Stimulated activated CD8-positive, alpha-beta memory T cell treated with anti-CD3 and anti-CD28 coated beads, Interleukin-12 subunit alpha, Interleukin-12 subunit beta, amount 100 ng/mL, for 24 hours (primary cell): ENCODE measurements around the gene MTMR3.
"Not testable (repeated sequence)": the region's sequence is repeated elsewhere in the genome, so short reads cannot be mapped to it uniquely, and the experiment has no call there.

Source experiments
- DNase-seq: peaks from one replicate; pipeline ENCODE4 v3.0.0-alpha.2; 2020; ENCODE audit errors: extremely low read depth

MTMR3 gene

DNA sequence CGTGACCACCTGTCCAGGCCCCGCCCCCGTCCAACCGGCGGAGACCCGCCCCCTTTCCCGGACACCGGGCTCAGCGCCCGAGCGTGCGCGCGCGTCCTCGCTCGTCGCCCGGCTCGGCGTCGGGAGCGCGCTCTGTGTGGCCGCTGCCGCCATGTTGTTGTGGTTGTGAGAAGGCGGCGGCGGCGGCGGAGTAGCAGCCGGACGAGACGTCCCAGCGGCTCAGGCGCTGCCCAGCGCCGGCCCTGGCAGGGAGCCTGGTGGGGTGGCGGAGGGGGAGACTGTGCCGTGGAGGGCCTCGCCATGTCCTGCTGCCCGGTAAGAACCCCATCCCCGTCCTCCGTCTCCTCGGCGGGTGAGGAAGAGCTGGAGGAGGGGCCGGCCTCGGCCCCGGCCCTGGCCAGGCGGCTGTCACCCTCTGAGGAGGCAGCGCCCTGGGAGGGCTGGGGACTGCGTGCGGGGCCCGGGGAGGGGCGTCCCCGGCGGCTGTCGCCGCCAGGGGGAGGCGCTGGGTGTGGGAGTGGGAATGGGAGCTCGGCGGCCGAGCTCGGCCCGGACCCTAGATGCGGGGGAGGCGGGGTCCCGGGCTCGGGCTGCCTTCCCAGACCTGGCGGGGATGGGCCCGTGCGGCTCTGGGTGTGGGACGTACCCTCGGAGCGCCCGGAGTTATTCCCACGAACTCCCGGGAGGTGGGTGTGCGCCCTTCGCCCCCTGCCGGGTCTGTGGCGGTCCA lies at the start of gene MTMR3:
Gene MTMR3 (plus strand): TSS at position 130 of the 730 bp plus-strand sequence. CDS start 87,886 bp downstream, outside the sequence.
- DNase-seq = peak; percentile 75

DNA sequence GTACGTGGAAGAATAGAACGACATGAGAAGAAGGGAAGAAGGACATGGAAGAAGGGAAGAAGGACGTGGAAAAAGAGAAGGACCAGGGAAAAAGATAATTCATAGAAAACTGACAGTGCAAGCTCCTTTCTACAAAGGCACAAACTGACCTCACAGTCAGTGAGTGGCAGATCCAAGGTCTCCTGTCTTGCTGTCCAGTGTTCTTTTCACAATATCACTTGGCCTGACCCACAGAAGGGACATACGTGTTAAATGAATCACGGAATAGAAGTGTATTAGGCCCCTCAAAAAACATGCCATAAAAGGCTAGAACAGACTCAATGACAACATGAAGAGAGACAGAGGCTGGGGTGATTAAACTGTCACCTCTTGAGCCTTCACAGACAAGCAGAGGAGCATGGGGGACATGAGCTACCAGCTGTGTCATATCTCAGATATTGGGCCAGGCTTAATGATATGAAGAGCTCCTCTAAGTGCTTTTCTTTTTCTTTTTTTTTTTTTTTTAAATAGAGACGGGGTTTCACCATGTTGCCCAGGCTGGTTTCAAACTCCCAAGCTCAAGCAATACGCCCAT lies 49.5 kb upstream of the MTMR3 start:
- no peak for DNase-seq

DNA sequence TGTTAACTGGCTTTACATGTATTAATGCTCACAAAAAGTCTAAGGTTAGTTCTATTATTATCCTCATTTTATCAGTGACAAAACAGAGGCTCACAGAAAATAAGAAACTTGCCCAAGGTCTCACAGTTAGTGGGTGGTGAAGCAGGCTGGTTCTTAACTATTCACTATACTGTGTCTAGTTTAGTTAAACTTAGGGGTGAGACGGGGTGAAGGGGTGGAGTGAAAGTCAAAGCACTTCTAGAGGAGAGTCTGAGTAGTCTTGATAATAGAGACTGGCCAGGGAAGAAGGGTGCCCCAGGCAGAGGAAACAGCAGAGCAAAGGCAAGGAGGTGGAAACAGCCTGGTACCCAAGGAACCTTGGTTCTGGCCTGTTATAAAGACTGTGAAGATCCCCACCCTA lies 48.9 kb upstream of the MTMR3 start:
- DNase-seq = no peak

DNA sequence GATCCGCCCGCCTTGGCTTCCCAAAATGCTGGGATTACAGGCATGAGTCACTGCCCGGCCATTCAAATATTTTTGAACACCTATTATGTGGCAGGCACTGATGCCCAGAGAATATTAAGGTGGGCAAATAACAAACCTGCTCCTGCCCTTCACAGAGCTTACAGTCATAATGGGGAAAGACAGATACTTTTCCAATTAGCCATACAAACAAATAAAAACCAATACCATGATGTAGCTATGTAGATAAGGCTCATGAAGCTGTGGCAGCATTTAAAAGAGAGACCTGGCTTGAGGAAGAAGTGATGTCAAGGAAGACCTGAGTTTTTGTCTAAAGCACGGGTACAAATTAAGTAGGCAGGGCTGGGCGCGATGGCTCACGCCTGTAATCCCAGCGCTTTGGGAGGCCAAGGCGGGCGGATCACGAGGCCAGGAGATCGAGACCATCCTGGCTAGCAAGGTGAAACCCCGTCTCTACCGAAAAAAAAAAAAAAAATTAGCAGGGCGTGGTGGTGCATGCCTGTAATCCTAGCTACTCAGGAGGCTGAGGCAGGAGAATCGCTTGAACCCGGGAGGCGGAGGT lies 46.1 kb upstream of the MTMR3 start:
- DNase-seq = not testable (repeated sequence)

DNA sequence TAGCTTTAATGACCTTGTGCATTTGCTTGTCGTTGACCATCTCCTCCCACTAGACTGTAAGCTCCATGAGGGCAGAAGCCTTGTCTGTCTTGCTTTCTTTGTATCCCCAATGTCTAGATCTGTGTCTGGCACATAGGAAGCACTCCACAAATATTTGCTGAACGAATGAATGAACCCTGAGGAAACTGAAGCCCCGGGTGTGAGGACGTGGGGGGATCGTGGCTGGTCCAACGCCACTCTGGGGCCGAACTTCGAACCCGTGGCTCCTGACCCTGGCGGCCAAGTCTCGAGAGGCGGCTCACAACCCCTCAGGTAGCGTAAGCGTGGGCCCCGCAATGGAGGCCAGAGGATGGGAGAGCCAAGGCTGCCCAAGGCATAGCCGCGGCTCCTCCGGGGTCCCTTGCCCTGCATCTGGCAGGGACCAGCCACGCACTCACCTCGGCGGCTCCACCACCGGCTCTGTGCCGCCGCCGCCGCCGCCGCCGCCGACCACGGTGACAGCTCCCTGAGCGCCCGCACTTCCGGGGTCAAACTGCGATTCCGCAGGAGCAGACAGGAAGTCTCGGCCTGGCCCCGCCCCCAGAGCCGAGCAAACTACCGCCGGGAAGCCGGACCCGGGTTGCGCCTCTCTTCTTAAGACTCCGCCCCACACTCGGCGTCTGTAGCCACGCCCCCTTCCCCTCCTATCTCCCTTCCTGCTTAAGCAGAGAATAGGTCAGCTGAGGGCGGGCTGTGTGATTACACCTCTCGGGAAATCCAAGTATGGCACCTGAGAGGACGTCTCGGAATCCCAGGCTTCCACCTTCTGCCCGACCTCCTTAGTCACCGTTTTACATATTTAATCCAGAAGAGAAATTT lies 45.0 kb upstream of the MTMR3 start, which contains the start of gene ASCC2:
Gene ASCC2 (minus strand): TSS at position 534 of the 858 bp plus-strand sequence. CDS start 5,949 bp downstream, outside the sequence.
- DNase-seq = peak; percentile 99

DNA sequence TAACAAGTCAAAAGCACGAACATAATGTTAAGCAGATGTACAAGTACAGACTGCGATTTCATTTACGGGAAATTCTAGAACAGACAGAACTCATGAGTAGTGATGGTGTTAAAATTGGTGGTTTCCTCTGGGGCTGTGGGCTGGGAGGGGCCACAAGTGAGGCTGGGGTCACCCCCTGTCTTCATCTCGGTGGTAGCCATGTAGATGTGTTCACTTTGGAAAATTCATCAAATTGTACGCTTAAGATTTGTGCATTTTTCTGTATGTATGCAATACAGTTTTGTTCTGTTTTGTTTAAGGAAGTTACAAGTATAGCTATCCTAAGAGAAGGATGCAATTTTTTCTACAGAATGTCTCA lies 44.4 kb upstream of the MTMR3 start:
- DNase-seq = no peak

DNA sequence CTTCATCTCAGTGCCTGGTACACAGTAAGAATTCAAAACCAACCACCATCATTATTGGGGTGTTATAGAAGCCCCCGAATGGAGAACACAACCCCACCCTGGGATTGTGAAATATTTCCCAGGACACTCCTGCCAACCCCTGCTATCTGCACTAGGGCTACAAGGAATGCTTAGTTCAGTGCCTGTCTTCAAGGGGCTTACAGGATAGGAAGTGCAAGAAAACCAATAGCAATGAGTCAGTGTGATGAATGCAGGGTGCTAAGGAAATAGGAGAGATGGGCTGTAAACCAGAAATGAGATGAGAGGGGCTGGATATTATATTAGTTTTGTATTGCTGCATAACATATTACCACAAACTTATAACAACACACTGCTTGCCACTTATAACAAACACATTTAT lies 43.9 kb upstream of the MTMR3 start:
- DNase-seq = no peak

DNA sequence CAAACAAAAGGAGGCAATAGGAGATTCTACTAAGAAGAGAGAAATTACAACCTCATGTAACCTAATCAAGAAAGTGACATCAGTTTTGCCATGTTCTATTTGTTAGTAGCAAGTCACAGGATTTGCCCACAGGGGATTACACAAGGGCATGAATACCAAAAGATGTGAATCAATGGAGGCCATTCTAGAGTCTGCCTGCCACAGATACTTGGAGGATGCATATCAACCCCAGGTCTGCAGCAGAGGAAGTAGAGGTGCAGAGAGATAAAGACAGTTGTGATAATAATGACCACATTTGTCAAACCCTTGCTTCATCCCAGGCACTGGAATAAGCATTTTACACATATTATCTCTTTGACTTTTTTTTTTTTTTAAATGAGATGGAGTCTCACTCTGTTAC lies 42.5 kb upstream of the MTMR3 start:
- DNase-seq = no peak

DNA sequence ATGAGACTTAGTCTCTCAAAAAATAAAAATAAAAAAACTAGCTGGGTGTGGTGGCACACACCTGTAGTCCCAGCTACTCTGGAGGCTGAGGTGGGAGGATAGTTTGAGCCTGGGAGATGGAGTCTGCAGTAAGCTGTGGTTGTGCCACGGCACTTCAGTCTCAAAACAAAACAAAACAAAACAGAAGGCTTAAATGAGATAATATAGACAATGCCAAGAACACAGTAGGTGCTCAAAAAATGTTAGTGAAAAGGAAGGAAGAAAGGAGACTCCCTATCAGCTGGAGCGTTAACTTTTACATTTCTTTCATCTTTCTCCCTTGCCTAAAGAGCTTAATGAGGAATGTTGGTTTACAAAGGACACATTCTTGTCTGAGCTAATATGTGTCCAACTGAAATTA lies 40.8 kb upstream of the MTMR3 start:
- no peak for DNase-seq

DNA sequence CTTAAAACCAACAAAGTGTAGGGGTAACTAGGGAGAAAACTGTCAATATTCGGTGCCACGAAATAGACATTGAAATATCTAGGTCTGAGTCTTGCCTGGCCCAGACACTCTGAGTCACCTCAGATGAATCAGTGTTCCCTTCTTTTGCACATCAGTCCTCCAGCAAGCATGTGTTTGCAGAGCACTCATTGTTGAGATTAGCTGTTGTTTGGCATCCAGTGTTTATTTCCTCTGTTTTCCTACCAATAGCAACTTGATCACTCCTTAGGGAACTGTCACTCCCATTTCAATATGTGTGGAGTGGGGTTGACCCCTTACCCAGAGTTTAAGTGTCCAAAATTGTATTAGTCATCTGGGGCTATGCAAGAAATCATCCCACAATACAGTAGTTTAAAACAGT lies 40.2 kb upstream of the MTMR3 start:
- no peak for DNase-seq

DNA sequence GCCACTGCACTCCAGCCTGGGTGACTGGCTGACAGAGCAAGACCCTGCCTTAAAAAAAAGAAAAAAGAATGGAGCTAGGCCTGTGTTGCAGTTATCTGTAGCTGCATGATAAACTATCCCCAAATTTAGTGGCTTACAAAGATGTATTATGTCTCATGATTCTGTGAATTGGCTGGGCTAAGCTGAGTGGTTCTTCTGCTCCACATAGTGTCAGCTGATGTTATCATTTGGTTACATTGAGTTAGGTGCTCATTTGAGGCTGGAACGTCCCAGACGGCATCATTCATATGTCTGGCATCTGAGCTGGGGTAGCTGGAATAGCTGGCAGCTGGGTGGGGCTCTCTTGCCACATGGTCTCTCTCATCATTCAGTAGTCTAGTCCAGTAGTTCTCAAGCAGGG lies 36.7 kb upstream of the MTMR3 start:
- DNase-seq = no peak

DNA sequence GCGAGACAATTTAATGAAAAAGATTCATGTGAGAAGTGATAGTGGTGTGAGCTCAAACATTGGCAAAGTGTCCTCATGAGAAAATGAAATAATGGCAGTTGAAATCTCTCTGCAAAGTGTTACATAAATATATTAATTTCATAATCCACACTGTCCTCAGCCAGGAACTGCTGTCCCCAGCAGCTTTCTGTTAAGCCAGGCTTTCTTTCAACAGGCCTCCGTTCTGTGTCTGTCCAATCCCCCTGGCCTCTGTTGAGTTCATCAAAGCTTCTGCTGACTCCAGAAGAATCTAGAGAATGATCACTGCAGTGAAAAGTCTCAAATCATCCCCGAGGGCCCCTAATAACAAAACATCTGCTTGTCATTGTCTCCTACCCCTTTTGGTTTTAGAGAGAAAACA lies 34.9 kb upstream of the MTMR3 start:
- DNase-seq = no peak

DNA sequence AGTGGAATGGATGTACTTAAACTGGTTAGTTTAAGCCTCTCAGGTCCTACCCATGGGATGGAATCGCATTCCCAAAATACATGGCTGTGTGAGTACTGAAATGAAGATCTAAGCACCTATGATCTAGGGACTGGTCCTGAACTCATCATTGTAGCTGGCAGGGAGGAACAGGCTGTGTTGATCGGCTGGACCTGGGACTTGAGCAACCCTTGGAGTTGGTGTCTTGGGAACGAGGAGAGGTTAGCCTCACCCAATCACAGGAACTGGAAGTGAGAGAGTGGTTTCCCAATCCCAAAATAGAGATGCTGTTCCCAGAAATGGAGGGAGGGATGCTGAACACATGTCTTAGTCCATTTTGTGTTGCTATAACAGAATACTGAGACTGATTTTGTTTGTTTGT lies 28.5 kb upstream of the MTMR3 start:
- DNase-seq = no peak

DNA sequence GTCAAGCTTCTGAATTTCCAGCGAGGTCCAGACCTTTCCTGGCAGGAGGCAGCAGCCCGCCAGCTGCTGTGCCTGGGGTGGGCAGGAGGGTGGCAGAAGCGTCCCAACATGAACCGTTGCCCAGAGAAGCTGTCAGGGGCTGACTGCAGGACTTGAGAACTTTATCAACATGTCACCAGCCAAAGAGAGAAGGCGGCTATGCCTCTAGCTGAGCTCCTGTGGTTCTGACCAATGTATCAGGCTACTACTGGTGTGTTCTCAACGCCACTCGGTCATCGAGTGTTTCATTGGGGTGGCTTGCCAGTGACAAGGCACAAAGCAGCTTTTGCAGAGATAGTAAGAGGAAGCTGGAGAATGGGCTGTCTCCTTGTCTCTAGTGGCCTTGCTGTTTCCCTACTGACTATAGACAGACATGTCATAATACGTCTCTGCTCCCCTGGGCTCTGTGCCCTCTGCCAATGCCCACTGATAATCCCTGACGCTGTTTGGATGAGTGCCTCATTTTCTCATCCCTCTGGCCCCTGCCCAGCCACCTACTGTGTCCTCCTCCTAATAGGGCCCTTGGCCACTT lies 27.3 kb upstream of the MTMR3 start:
- no peak for DNase-seq

DNA sequence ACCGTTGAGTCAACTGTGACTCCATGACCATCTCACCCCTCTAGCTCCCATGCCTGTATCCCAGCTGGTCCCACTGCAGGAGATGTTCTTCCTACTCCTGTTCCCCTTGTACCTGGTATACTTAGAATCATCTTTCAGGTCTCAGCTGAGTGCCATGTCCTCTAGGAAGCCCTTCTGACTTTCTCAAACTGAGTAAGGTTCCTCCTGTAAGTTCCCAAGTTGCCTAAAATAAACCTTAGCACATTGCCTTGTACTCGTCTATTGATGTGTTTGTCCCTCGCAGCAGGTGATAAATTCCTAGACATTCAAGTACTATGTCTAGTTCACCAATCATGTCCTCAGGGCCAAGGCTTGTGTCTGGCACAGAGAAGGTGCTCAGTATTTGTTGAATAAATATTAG lies 26.5 kb upstream of the MTMR3 start:
- DNase-seq = no peak

DNA sequence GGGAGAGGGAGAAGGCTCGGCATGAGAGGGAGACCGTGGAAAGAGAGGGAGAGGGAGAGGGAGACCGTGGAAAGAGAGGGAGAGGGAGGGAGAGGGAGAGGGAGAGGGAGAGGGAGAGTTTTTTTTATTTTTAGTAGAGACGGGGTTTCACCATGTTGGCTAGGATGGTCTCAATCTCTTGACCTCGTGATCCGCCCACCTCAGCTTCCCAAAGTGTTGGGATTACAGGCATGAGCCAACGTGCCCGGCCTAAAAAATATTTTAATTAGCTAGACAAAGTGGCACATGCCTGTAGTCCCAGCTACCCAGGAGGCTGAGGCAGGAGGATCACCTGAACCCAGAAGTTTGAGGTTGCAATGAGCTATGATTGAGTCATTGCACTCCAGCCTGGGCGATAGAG lies 23.9 kb upstream of the MTMR3 start:
- DNase-seq = not testable (repeated sequence)

DNA sequence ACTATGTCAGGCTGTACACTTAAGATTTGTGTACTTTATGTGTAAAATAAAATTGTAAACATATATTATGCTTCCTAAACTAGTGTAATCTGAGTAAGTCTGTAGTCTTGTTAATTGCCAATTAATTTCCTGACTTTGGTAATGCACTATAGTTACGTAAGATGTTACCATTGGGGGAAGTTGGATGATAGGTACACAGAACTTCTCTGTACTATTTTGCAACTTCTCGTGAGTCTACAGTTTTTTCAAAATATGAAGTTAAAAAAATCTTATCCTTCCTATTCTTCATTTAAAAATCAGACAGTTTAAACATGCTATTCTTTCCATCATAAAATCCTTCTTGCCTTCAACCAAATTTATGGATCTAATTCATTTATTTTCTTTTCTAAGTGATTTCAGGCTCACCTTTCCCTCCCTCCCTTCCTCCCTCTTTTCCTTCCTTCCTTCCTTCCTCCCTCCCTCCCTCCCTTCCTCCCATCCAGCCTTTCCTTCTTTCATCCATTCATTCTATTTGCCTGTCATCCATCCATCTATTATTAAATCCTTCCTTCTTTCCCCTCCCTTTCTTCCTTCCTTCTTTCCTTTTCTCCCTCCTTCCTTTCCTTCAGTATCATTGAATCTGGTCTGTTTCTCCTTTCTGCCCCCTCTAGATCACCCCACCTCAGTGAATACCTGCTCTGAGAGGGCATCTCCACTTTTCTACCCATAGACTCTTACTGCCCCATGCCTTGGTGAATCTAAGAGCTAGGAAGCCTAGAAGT lies 22.8 kb upstream of the MTMR3 start:
- no peak for DNase-seq

DNA sequence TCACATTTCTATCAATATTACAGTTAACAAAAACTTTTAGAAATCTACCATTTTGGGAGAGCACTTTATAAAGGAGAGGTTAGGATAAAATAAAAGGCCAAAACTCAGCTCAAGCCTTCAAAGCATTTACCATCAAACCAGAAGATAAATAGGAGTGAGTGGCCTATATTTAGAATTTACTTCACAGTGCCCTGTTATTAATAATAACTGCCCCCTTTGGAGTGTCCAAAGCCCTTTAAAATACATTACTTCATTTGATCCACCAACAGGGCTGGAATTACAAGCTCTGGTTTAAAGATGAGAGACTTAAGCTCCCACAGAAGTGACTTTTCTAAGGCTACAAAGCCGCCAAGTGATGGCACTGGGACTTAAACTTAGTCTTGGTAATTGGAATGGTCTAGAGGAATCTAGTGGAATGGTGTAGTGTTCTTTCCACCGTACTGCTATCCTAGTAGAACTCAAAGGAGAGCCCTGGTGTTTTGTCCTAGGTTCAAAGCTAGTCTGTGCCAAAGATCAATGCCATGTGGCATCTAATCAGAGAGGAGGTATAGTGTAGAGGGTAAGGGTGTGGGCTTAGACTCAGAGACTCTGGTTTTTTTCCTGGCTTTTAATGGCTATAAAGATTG lies 21.2 kb upstream of the MTMR3 start:
- no peak for DNase-seq

DNA sequence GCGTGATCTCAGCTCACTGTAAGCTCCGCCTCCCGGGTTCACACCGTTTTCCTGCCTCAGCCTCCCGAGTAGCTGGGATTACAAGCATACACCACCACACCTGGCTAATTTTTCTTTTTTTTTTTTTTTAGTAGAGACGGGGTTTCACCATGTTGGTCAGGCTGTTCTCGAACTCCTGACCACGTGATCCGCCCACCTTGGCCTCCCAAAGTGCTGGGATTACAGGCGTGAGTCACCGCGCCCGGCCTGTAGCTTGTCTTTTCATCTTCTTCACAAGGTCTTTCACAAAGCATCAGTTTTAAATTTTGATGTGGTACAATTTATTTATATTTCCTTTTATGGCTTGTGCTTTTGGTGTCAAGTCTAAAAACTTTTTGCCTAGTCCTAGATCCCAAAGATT lies 17.4 kb upstream of the MTMR3 start:
- not testable (repeated sequence) for DNase-seq

DNA sequence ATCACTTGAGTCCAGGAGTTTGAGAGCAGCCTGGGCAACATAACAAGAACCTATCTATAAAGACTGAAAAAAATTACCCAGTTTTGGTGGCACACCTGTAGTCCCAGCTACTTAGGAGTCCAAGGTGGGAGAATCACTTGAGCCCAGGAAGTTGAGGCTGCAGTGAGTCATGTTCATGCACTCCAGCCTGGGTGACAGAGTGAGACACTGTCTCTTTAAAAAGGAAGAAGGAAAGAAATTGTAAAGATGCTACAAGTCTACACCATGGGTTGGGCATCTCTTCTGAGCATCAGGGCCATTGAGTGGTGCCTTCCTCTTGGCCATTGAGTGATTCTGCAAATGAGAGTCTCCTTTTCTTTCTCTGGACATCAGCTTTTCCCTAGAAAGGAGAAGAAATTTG lies 15.7 kb upstream of the MTMR3 start:
- DNase-seq = no peak

DNA sequence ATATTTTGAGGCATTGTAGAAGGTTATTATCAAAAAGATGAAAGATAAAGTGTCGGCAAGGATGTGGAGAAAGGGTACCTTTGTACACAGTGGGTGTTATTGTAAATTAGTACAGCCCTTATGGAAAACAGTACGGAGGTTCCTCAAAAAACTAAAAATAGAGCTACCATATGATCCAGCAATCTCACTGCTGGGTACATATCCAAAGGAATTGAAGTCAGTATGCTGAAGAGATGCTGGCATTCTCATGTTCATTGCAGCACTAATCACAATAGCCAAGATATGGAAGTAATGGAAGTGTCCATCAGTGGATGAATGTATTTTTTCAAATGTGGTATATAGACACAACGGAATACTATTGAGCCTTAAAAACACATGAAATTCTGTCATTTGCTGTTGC lies 15.1 kb upstream of the MTMR3 start:
- DNase-seq = no peak
